Ovary (tissue), 9 donors: ENCODE data around the gene SAP30BP. TPM values are rescaled to one million over a fixed set of nuclear protein-coding genes. Genes with fewer than 3 reads are reported as not detected.

Source experiments
- DNase-seq, 5 donors: peaks; one replicate each; pipeline ENCODE4 v3.0.0-alpha.2; 2019 to 2020
- H3K27ac ChIP-seq, 2 donors: fragments of 200-600 bp; one replicate each; pipeline versions ENCODE4 v1.5.1 to v1.8.0; 2019 to 2022
- H3K27me3 ChIP-seq: fragments of 200-600 bp; one replicate; pipeline ENCODE4 v1.8.0; 2022
- H3K36me3 ChIP-seq: fragments of 200-600 bp; sonication (generic); one replicate; pipeline ENCODE4 v1.5.1; 2019
- H3K4me1 ChIP-seq: one replicate; pipeline ENCODE4 v1.8.1; 2013; ENCODE audit warnings: mild to moderate bottlenecking, moderate library complexity; ENCODE audit not compliant: insufficient read depth
- H3K4me3 ChIP-seq: fragments of 200-600 bp; sonication (generic); one replicate; pipeline ENCODE4 v1.5.1; 2017
- H3K9me3 ChIP-seq, 2 donors: fragments of 200-600 bp in 1 of 2; sonication (generic) in 1 of 2; one replicate each; pipeline versions ENCODE4 v1.5.1 to v1.8.1; 2013 to 2019; ENCODE audit warnings: mild to moderate bottlenecking in 1 of 2, moderate library complexity in 1 of 2
- CTCF ChIP-seq, 3 donors: fragments of 450-650 bp in 2 of 3; fragments of 200-600 bp in 1 of 3; IDR thresholded peaks; one replicate each; pipeline versions ENCODE4 v1.5.1 to v1.8.0; 2016 to 2022; ENCODE audit warnings: antibody characterized with exemption in 3 of 3, mild to moderate bottlenecking in 1 of 3
- EP300 ChIP-seq: sonication (generic); formaldehyde crosslinking; IDR thresholded peaks from one replicate; pipeline ENCODE4 v1.6.1; 2017; ENCODE audit warnings: antibody characterized with exemption
- POLR2A ChIP-seq: fragments of 450-650 bp; IDR thresholded peaks from one replicate; pipeline ENCODE4 v1.6.1; 2017; ENCODE audit warnings: antibody characterized with exemption, mild to moderate bottlenecking, moderate library complexity
- WGBS, 3 donors: extraction: QIAGEN DNeasy Blood & Tissue Kit in 1 of 3; methylation state at CpG; one replicate each; pipeline versions ENCODE4 v1.1.5 to v1.1.7; 2013 to 2017; 5-methylcytosine and 5-hydroxymethylcytosine counted together
- intact Hi-C, 4 donors: fragments of 100-400 bp; cut with DNase I; formaldehyde crosslinking; loops; one replicate each; pipeline versions ENCODE4 v1.11.0 to v1.15.1; 2022 to 2023
- polyA plus RNA-seq, 2 donors: library from polyadenylated mRNA; stranded (reverse); fragments of 200-250 nt in 1 of 2; fragments of 350-450 nt in 1 of 2; fragmentation: Illumina TruSeq in 1 of 2; extraction: RNeasy Lipid Tissue Mini Kit (QIAGEN cat#74804) in 1 of 2; gene quantifications; one replicate each; pipeline ENCODE4 v1.2.3, GENCODE V29; 2013 to 2014
- total RNA-seq, 7 donors: library from RNA; depleted of rRNA in 2 of 7; stranded (reverse); fragments of >200 nt in 2 of 7; fragmentation: NEBNext Ultra II Directional in 3 of 7; extraction: Animal tissue kit (Norgen Biotek cat#: 25700) in 3 of 7; gene quantifications; one replicate each; pipeline versions ENCODE4 v1.1.0 to v1.2.4, GENCODE V29; 2016 to 2023
- donor health status: DM: no; HTN: no; CAD: no; lungs with moderate emphysema.
- donor health status: DM: no; HTN: no; CAD: no.
- donor health status: Bipolar disorder and iron deficiency.
- donor health status: DM: yes; HTN: yes; CAD: no.
- donor health status: DM: no; HTN: no; CAD: no.
- donor health status: DM: yes; HTN: yes; CAD: no.

SAP30BP gene
- total and polyA plus RNA-seq, 9 donors, result 54.8 to 89.1 (median 81.7) TPM

GRCh38 chr17:75753514-75754377 is 86.6 kb downstream of the SAP30BP start:
- Histone ChIP-seq H3K27ac (peak overlapping the region in 1 of 2 donors; percentile 54), H3K27me3 (no peaks in the 10 kb centered on the region), H3K4me1 (peaks cover 4% of the 10 kb centered on the region), H3K36me3 (no peaks in the 10 kb centered on the region), H3K9me3 (no peaks in the 10 kb centered on the region), H3K4me3 (peak overlapping the region; percentile 46)
- TF ChIP-seq EP300 (no peak), POLR2A (peak; percentile 30), CTCF (IDR thresholded peaks at IDR 0.05) (peak; percentile 34 to 78 (median 76))
- intact Hi-C loops, result no loop called here
- DNase-seq, result peak; percentile 78 to 89 (median 83)
- WGBS, 3 donors, result 3 to 6% (median 3%) methylated on average over 46 to 76 of the region's 76 CpGs

- no peak overlapping the region for H3K27ac ChIP-seq
Observed at GRCh38 chr17:75754378-75755204, 87.5 kb downstream of the SAP30BP start.

GRCh38 chr17:75755205-75755901 is 88.2 kb downstream of the SAP30BP start:
- H3K9me3 ChIP-seq, result no peaks in the 10 kb centered on the region
- H3K36me3 ChIP-seq, result no peaks in the 10 kb centered on the region
- H3K27me3 ChIP-seq, result no peaks in the 10 kb centered on the region
- H3K4me3 ChIP-seq, result no peak overlapping the region
- intact Hi-C loops, result no loop called here
- peak in 1 of 5 donors; percentile 36 for DNase-seq
- 78 to 83% (median 82%) methylated on average over 20 of the region's 20 CpGs for whole genome bisulfite sequencing, 3 donors
- H3K4me1 ChIP-seq, result peaks cover 3% of the 10 kb centered on the region
- H3K27ac ChIP-seq, result no peak overlapping the region
- TF ChIP-seq EP300 (no peak), CTCF (IDR thresholded peaks at IDR 0.05) (no peak), POLR2A (no peak)

More at GRCh38 chr17:75754378-75755204, 87.5 kb downstream of the SAP30BP start:
- Histone ChIP-seq H3K27me3 (no peaks in the 10 kb centered on the region), H3K36me3 (no peaks in the 10 kb centered on the region), H3K4me3 (no peak overlapping the region), H3K9me3 (no peaks in the 10 kb centered on the region), H3K4me1 (peaks cover 3% of the 10 kb centered on the region)
- intact Hi-C loops, result no loop called here
- no peak for DNase-seq
- 56 to 69% (median 66%) methylated on average over 27 of the region's 27 CpGs for WGBS, 3 donors
- no peak for TF ChIP-seq CTCF (IDR thresholded peaks at IDR 0.05)
- TF ChIP-seq EP300, result no peak
- TF ChIP-seq POLR2A, result no peak

GRCh38 chr17:75755990-75756389 is 88.9 kb downstream of the SAP30BP start:
- Histone ChIP-seq H3K27me3 (no peaks in the 10 kb centered on the region), H3K36me3 (no peaks in the 10 kb centered on the region), H3K4me3 (no peak overlapping the region), H3K4me1 (peaks cover 3% of the 10 kb centered on the region), H3K27ac (no peak overlapping the region), H3K9me3 (no peaks in the 10 kb centered on the region)
- no peak for DNase-seq
- no peak for TF ChIP-seq CTCF (IDR thresholded peaks at IDR 0.05)
- no peak for TF ChIP-seq EP300
- TF ChIP-seq POLR2A, result no peak
- intact Hi-C loops, result no loop called here
- 75 to 95% (median 94%) methylated on average over 2 of the region's 2 CpGs for WGBS, 3 donors
